Kidney epithelial cell (primary cell): ENCODE data around the gene GPR155. TPM values are rescaled to one million over a fixed set of nuclear protein-coding genes. Genes with fewer than 3 reads are reported as not detected.

Experiments
- DNase-seq: peaks from one replicate; pipeline ENCODE4 v3.0.0-alpha.2; 2010; ENCODE audit warnings: low read depth
- H3K27me3 ChIP-seq: 2 replicates; pipeline ENCODE4 v1.6.0; 2011; ENCODE audit warnings: low read length; ENCODE audit not compliant: control insufficient read depth, insufficient read depth
- H3K36me3 ChIP-seq: 2 replicates; pipeline ENCODE4 v1.5.1; 2011; ENCODE audit warnings: low read length; ENCODE audit not compliant: control insufficient read depth, insufficient read depth
- H3K4me3 ChIP-seq: 2 replicates; pipeline ENCODE4 v1.5.1; 2011; ENCODE audit warnings: low read depth, mild to moderate bottlenecking, control low read depth, low read length
- CTCF ChIP-seq: IDR thresholded peaks from 2 replicates; pipeline ENCODE4 v1.5.1; 2011; ENCODE audit warnings: mild to moderate bottlenecking, moderate library complexity, low read length, control low read depth, inconsistent platforms; ENCODE audit not compliant: insufficient read depth, poor library complexity, severe bottlenecking
- total RNA-seq: library from RNA; depleted of rRNA; stranded (reverse); fragments of >200 nt; gene quantifications from 2 replicates; pipeline ENCODE4 v1.2.3, GENCODE V29; 2015

The GPR155 gene
- total RNA-seq, 1 donor from 2014 or later: 1.7 TPM

- H3K4me3 ChIP-seq: no peak overlapping the region
- H3K27me3 ChIP-seq: no peaks in the 10 kb centered on the region
- no peak for TF ChIP-seq CTCF
- no peaks in the 10 kb centered on the region for H3K36me3 ChIP-seq
- no peak for DNase-seq
These were observed 9.1 kb downstream of the GPR155 start for GRCh38 chr2:174477759-174478158.

GRCh38 chr2:174473796-174474195 lies 13.0 kb downstream of the GPR155 start:
- no peak for DNase-seq
- TF ChIP-seq CTCF: no peak
- Histone ChIP-seq H3K27me3 (no peaks in the 10 kb centered on the region), H3K4me3 (no peak overlapping the region), H3K36me3 (no peaks in the 10 kb centered on the region)

- H3K27me3 ChIP-seq: no peaks in the 10 kb centered on the region
- TF ChIP-seq CTCF: no peak
- H3K4me3 ChIP-seq: no peak overlapping the region
- no peaks in the 10 kb centered on the region for H3K36me3 ChIP-seq
- DNase-seq: no peak
These were observed 21.5 kb downstream of the GPR155 start for GRCh38 chr2:174465327-174465726.

- no peak overlapping the region for H3K4me3 ChIP-seq
These were observed 25.6 kb downstream of the GPR155 start for GRCh38 chr2:174461221-174461620.

GRCh38 chr2:174454566-174454965 lies 32.3 kb downstream of the GPR155 start:
- no peaks in the 10 kb centered on the region for H3K27me3 ChIP-seq
- TF ChIP-seq CTCF: no peak
- DNase-seq: no peak
- no peak overlapping the region for H3K4me3 ChIP-seq
- no peaks in the 10 kb centered on the region for H3K36me3 ChIP-seq

More at GRCh38 chr2:174461221-174461620, 25.6 kb downstream of the GPR155 start:
- H3K36me3 ChIP-seq: no peaks in the 10 kb centered on the region
- TF ChIP-seq CTCF: no peak
- DNase-seq: no peak
- no peaks in the 10 kb centered on the region for H3K27me3 ChIP-seq

- H3K27me3 ChIP-seq: no peaks in the 10 kb centered on the region
- H3K4me3 ChIP-seq: no peak overlapping the region
- no peaks in the 10 kb centered on the region for H3K36me3 ChIP-seq
- no peak for TF ChIP-seq CTCF
- no peak for DNase-seq
These were observed 36.6 kb downstream of the GPR155 start for GRCh38 chr2:174450021-174450816.
